Panc1 (cell line): ENCODE measurements around the gene TSHZ2. TPM values are rescaled to one million over a fixed set of nuclear protein-coding genes. Genes with fewer than 3 reads are reported as not detected.

ENCODE experiments used
- ATAC-seq: fragments of 200-7000 bp; cut with Tn5 transposase; 2 replicates; pipeline ENCODE4 v1.9.1; 2020; ENCODE audit warnings: mild to moderate bottlenecking, moderate library complexity
- BruUV-seq: library from RNA; stranded (reverse); fragments of 400-500 nt; replicated peaks from 2 replicates; lab custom pipeline; 2021; lab: Mats Ljungman, UMichigan
- CTCF ChIA-PET: fragments of 300-600 bp; sonication (Branson Sonifier 250); formaldehyde crosslinking; loops from one replicate; lab custom pipeline; 2022; ENCODE audit warnings: antibody characterized with exemption; lab: Charles Lee
- POLR2A ChIA-PET: fragments of 300-600 bp; sonication (Branson Sonifier 250); formaldehyde crosslinking; loops from one replicate; lab custom pipeline; 2022; ENCODE audit warnings: antibody characterized with exemption; lab: Charles Lee
- DNase-seq: peaks from one replicate; pipeline ENCODE4 v3.0.0-alpha.2; 2010; ENCODE audit warnings: low read depth, low spot score
- H3K27ac ChIP-seq: 2 replicates; pipeline ENCODE4 v1.5.1; 2011; ENCODE audit warnings: mild to moderate bottlenecking, low read length, inconsistent platforms
- H3K27me3 ChIP-seq: fragments of 200-500 bp; sonication (Bioruptor generic); 2 replicates; pipeline ENCODE4 v1.6.0; 2014; ENCODE audit warnings: low read length, inconsistent platforms; ENCODE audit not compliant: control insufficient read depth, insufficient read depth
- H3K36me3 ChIP-seq: fragments of 200-500 bp; sonication (Bioruptor generic); 2 replicates; pipeline ENCODE4 v1.5.1; 2014; ENCODE audit warnings: inconsistent platforms, mild to moderate bottlenecking, low read length, moderate library complexity; ENCODE audit not compliant: control insufficient read depth, insufficient read depth
- H3K4me1 ChIP-seq: 2 replicates; pipeline ENCODE4 v1.5.1; 2011; ENCODE audit warnings: inconsistent platforms, mild to moderate bottlenecking, low read length, moderate library complexity; ENCODE audit not compliant: control insufficient read depth, insufficient read depth
- H3K4me3 ChIP-seq, 2 experiments: 2 replicates each; pipeline ENCODE4 v1.5.1; 2011 to 2012; ENCODE audit warnings: low read depth in 2 of 2, low read length in 2 of 2, mild to moderate bottlenecking in 2 of 2, inconsistent platforms in 1 of 2, moderate library complexity in 1 of 2
- H3K9me3 ChIP-seq: fragments of 200-500 bp; sonication (Bioruptor generic); 2 replicates; pipeline ENCODE4 v1.5.1; 2014; ENCODE audit warnings: low read depth, mild to moderate bottlenecking, inconsistent platforms, low read length, moderate library complexity; ENCODE audit not compliant: control insufficient read depth, insufficient read depth
- POLR2AphosphoS5 ChIP-seq: IDR thresholded peaks from 2 replicates; pipeline ENCODE4 v1.6.1; 2012; ENCODE audit warnings: mild to moderate bottlenecking, low read depth, low read length, moderate library complexity
- REST ChIP-seq, 2 experiments: IDR thresholded peaks; 2 replicates each; pipeline ENCODE4 v1.6.1; 2011 to 2012; ENCODE audit warnings: low read depth in 2 of 2, control low read depth in 1 of 2, low read length in 1 of 2, mild to moderate bottlenecking in 1 of 2, moderate library complexity in 1 of 2; ENCODE audit not compliant: insufficient read depth in 1 of 2
- SIN3A ChIP-seq: IDR thresholded peaks from 2 replicates; pipeline ENCODE4 v1.6.1; 2012; ENCODE audit warnings: low read depth, mild to moderate bottlenecking, low read length, moderate library complexity, borderline replicate concordance; ENCODE audit not compliant: insufficient read depth
- TCF7L2 ChIP-seq: IDR thresholded peaks from 2 replicates; pipeline ENCODE4 v1.6.1; 2011; ENCODE audit warnings: mild to moderate bottlenecking, low read depth, low read length, inconsistent platforms
- in situ Hi-C: cut with HindIII; loops from 2 replicates; pipeline ENCODE4 v1.10.0; 2016; ENCODE audit warnings: low sequenced_read_pairs, low pct_unique_long_range_greater_than_20kb
- intact Hi-C: fragments of 100-400 bp; cut with micrococcal nuclease; formaldehyde crosslinking; loops from one replicate; pipeline ENCODE4 v1.10.0; 2022; ENCODE audit not compliant: unreplicated experiment
- total RNA-seq: library from RNA; stranded (reverse); gene quantifications from one replicate; pipeline ENCODE4 v1.2.1, GENCODE V29; 2021; ENCODE audit not compliant: unreplicated experiment
- TF ChIP-seq, protein P1 (sequence below): fragments of 450-650 bp; IDR thresholded peaks from 2 replicates; pipeline ENCODE4 v1.5.1; 2017; ENCODE audit warnings: mild to moderate bottlenecking

TSHZ2 gene
- total RNA-seq, 1 experiment from 2014 or later, result 0.36 TPM

GRCh38 chr20:53283597-53283996 is 311.4 kb downstream of the TSHZ2 start:
- Histone ChIP-seq H3K4me3 (no peak overlapping the region), H3K36me3 (no peaks in the 10 kb centered on the region), H3K4me1 (no peaks in the 10 kb centered on the region), H3K9me3 (no peaks in the 10 kb centered on the region), H3K27me3 (peaks cover 4% of the 10 kb centered on the region; the same call in 1 of the 2 replicates), H3K27ac (no peak overlapping the region)
- ChIA-PET CTCF (interaction anchor here (0.5 kb wide), 1 partner anchor 1899 kb away, joined by 3 read pairs; no protein-coding TSS in a partner anchor), POLR2A (no interaction called here)
- no peak for ATAC-seq
- in situ Hi-C loops, result no loop called here
- intact Hi-C loops, result no loop called here
- TF ChIP-seq, protein P1, sequence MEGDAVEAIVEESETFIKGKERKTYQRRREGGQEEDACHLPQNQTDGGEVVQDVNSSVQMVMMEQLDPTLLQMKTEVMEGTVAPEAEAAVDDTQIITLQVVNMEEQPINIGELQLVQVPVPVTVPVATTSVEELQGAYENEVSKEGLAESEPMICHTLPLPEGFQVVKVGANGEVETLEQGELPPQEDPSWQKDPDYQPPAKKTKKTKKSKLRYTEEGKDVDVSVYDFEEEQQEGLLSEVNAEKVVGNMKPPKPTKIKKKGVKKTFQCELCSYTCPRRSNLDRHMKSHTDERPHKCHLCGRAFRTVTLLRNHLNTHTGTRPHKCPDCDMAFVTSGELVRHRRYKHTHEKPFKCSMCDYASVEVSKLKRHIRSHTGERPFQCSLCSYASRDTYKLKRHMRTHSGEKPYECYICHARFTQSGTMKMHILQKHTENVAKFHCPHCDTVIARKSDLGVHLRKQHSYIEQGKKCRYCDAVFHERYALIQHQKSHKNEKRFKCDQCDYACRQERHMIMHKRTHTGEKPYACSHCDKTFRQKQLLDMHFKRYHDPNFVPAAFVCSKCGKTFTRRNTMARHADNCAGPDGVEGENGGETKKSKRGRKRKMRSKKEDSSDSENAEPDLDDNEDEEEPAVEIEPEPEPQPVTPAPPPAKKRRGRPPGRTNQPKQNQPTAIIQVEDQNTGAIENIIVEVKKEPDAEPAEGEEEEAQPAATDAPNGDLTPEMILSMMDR, result no peak
- TF ChIP-seq POLR2AphosphoS5 (no peak), SIN3A (no peak), REST (IDR thresholded peaks at IDR 0.05; ENCODE audit: insufficient read depth in 1 of 2, low read depth in 2 of 2, low read length in 1 of 2) (no peak), TCF7L2 (no peak)
- no TSS peak for BruUV-seq
- DNase-seq, result no peak

DNA sequence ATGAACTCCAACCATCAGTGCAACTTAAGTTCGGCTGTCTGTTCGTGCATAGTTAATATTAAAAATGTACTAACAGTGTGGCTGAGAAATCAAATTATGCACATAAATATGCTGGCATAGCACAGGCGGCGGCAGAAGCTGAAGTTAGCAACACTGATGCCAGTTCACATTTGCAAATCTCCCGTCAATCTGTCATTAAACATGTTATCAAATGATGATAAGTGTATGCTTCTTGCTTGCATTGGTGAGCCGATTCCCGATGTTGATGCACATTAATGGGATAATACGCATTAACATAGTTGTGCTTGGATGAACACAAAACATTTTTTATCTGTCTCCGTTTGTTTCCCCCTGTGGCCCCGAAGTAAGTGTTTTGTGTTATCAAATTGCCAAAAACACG is 312.1 kb downstream of the TSHZ2 start:
- DNase-seq, result no peak
- CTCF ChIA-PET, result no interaction called here
- no peaks in the 10 kb centered on the region for H3K9me3 ChIP-seq
- H3K36me3 ChIP-seq, result no peaks in the 10 kb centered on the region
- TF ChIP-seq, protein P1, result no peak
- TF ChIP-seq SIN3A (no peak), REST (IDR thresholded peaks at IDR 0.05; ENCODE audit: insufficient read depth in 1 of 2, low read depth in 2 of 2, low read length in 1 of 2) (no peak), POLR2AphosphoS5 (no peak), TCF7L2 (no peak)
- no peak for ATAC-seq
- BruUV-seq, result no TSS peak
- peaks cover 4% of the 10 kb centered on the region; the same call in 1 of the 2 replicates for H3K27me3 ChIP-seq
- no peaks in the 10 kb centered on the region for H3K4me1 ChIP-seq
- no peak overlapping the region for H3K27ac ChIP-seq
- no peak overlapping the region for H3K4me3 ChIP-seq
- intact Hi-C loops, result no loop called here
- in situ Hi-C loops, result no loop called here
- POLR2A ChIA-PET, result no interaction called here
